Muscle of leg (tissue), 16 donors: ENCODE measurements around the gene SYNDIG1. TPM values are rescaled to one million over a fixed set of nuclear protein-coding genes. Genes with fewer than 3 reads are reported as not detected.

Source experiments
- DNase-seq: peaks from one replicate; pipeline ENCODE4 v3.0.0; 2013
- H3K27ac ChIP-seq: one replicate; pipeline ENCODE4 v1.5.1; 2013; ENCODE audit warnings: mild to moderate bottlenecking, low read length, control low read depth
- H3K27me3 ChIP-seq: one replicate; pipeline ENCODE4 v1.6.1; 2013; ENCODE audit warnings: low read length; ENCODE audit not compliant: control insufficient read depth, insufficient read depth
- H3K36me3 ChIP-seq: one replicate; pipeline ENCODE4 v1.6.1; 2013; ENCODE audit warnings: low read length; ENCODE audit not compliant: control insufficient read depth, insufficient read depth
- H3K4me1 ChIP-seq: one replicate; pipeline ENCODE4 v1.6.1; 2013; ENCODE audit warnings: low read length; ENCODE audit not compliant: control insufficient read depth, insufficient read depth
- H3K4me3 ChIP-seq: one replicate; pipeline ENCODE4 v1.5.1; 2013; ENCODE audit warnings: low read length, control low read depth
- H3K9me3 ChIP-seq: replicated peaks from 2 replicates; pipeline ENCODE4 v1.6.1; 2013; ENCODE audit warnings: low read depth, low read length; ENCODE audit not compliant: control insufficient read depth
- WGBS: methylation state at CpG from one replicate; pipeline ENCODE4 v1.1.5; 2013; ENCODE audit warnings: missing lambda C conversion rate; ENCODE audit not compliant: insufficient coverage; 5-methylcytosine and 5-hydroxymethylcytosine counted together
- long read RNA-seq, 11 donors: transcript quantifications; one replicate each; lab custom pipeline, GENCODE V29; 2026
- polyA plus RNA-seq, 8 donors: library from polyadenylated mRNA; unstranded; fragments of 120-200 nt; gene quantifications; one replicate each; pipeline versions ENCODE4 v1.2.1 to v1.2.3, GENCODE V29; 2013; ENCODE audit warnings: inconsistent platforms in 1 of 8, low replicate concordance in 1 of 8; ENCODE audit not compliant: insufficient read length in 8 of 8, insufficient read depth in 1 of 8
- total RNA-seq: library from RNA; stranded (reverse); fragments of 120-200 nt; gene quantifications from one replicate; pipeline ENCODE4 v1.2.4, GENCODE V29; 2013

The SYNDIG1 gene
- total RNA-seq (2.5 TPM), polyA plus RNA-seq (1 to 10 TPM; 3.2 to 5.3 (median 4.3) TPM)
- long read RNA-seq, donor 1: 0 reads
- long read RNA-seq, donor 2, partial matches to known transcripts: 0 of 1 reads
- long read RNA-seq, donor 2, other reads (novel, unspliced or antisense): 0 of 1 reads
- long read RNA-seq, donor 3, partial matches to known transcripts: 0 of 1 reads
- long read RNA-seq, donor 3, other reads (novel, unspliced or antisense): 0 of 1 reads
- long read RNA-seq, donor 4: 0 reads
- long read RNA-seq, donor 5, partial matches to known transcripts: 0 of 3 reads
- long read RNA-seq, donor 5, other reads (novel, unspliced or antisense): 0 of 3 reads
- long read RNA-seq, donor 6, partial matches to known transcripts: 0 of 1 reads
- long read RNA-seq, donor 6, other reads (novel, unspliced or antisense): 0 of 1 reads
- long read RNA-seq, donor 7, partial matches to known transcripts: 0 of 1 reads
- long read RNA-seq, donor 7, other reads (novel, unspliced or antisense): 0 of 1 reads
- long read RNA-seq, donor 8, partial matches to known transcripts: 0 of 1 reads
- long read RNA-seq, donor 8, other reads (novel, unspliced or antisense): 0 of 1 reads
- long read RNA-seq, donor 9, partial matches to known transcripts: 0 of 2 reads
- long read RNA-seq, donor 9, other reads (novel, unspliced or antisense): 0 of 2 reads
- long read RNA-seq, donor 10: 0 reads
- long read RNA-seq, donor 11, partial matches to known transcripts: 0 of 1 reads
- long read RNA-seq, donor 11, other reads (novel, unspliced or antisense): 0 of 1 reads

GRCh38 chr20:24469116-24469893 lies at the start of gene SYNDIG1:
SYNDIG1 (plus strand) TSS chr20:24469629; CDS start chr20:24543098, 73,469 bp downstream.
- H3K4me1 ChIP-seq: peaks cover 28% of the 10 kb centered on the region
- peaks cover 36% of the 10 kb centered on the region for H3K27me3 ChIP-seq
- peak within 1 kb of the TSS; percentile 46 for H3K4me3 ChIP-seq
- no peaks in the 10 kb centered on the region for H3K36me3 ChIP-seq
- DNase-seq: peak; percentile 42
- WGBS: under 1% methylated on average over 91 of the region's 91 CpGs
- no peak within 1 kb of the TSS for H3K27ac ChIP-seq
- H3K9me3 ChIP-seq: no peaks in the 10 kb centered on the region

GRCh38 chr20:24419786-24420185 lies 49.6 kb upstream of the SYNDIG1 start:
- no peak overlapping the region for H3K27ac ChIP-seq
- WGBS: 72% methylated on average over 6 of the region's 6 CpGs
- DNase-seq: no peak
- no peak overlapping the region for H3K4me3 ChIP-seq
- H3K9me3 ChIP-seq: peaks cover 5% of the 10 kb centered on the region
- no peaks in the 10 kb centered on the region for H3K4me1 ChIP-seq
- H3K36me3 ChIP-seq: no peaks in the 10 kb centered on the region
- H3K27me3 ChIP-seq: no peaks in the 10 kb centered on the region

GRCh38 chr20:24420567-24420966 lies 48.9 kb upstream of the SYNDIG1 start:
- Histone ChIP-seq H3K27ac (no peak overlapping the region), H3K9me3 (peaks cover 4% of the 10 kb centered on the region), H3K27me3 (no peaks in the 10 kb centered on the region), H3K4me3 (no peak overlapping the region), H3K36me3 (no peaks in the 10 kb centered on the region), H3K4me1 (no peaks in the 10 kb centered on the region)
- 77% methylated on average over 4 of the region's 4 CpGs for WGBS
- DNase-seq: no peak

- Histone ChIP-seq H3K9me3 (peaks cover 2% of the 10 kb centered on the region), H3K36me3 (no peaks in the 10 kb centered on the region), H3K4me1 (no peaks in the 10 kb centered on the region), H3K27me3 (no peaks in the 10 kb centered on the region), H3K27ac (no peak overlapping the region), H3K4me3 (no peak overlapping the region)
- 100% methylated on average over 1 of the region's 9 CpGs for WGBS
- no peak for DNase-seq
Measured at GRCh38 chr20:24421071-24421470, 48.4 kb upstream of the SYNDIG1 start.

- Histone ChIP-seq H3K27ac (no peak overlapping the region), H3K4me3 (no peak overlapping the region), H3K4me1 (no peaks in the 10 kb centered on the region), H3K27me3 (no peaks in the 10 kb centered on the region), H3K9me3 (no peaks in the 10 kb centered on the region), H3K36me3 (no peaks in the 10 kb centered on the region)
- WGBS: 89% methylated on average over 7 of the region's 14 CpGs
- DNase-seq: no peak
Measured at GRCh38 chr20:24422091-24422760, 47.2 kb upstream of the SYNDIG1 start.

- WGBS: 46% methylated on average over 5 of the region's 11 CpGs
- Histone ChIP-seq H3K9me3 (no peaks in the 10 kb centered on the region), H3K27ac (no peak overlapping the region)
Measured at GRCh38 chr20:24423390-24424313, 45.8 kb upstream of the SYNDIG1 start.

GRCh38 chr20:24425523-24426135 lies 43.8 kb upstream of the SYNDIG1 start:
- WGBS: 0% methylated on average over 1 of the region's 4 CpGs
- DNase-seq: peak; percentile 62
- no peaks in the 10 kb centered on the region for H3K36me3 ChIP-seq
- H3K27me3 ChIP-seq: no peaks in the 10 kb centered on the region
- H3K27ac ChIP-seq: no peak overlapping the region
- no peak overlapping the region for H3K4me3 ChIP-seq
- no peaks in the 10 kb centered on the region for H3K9me3 ChIP-seq
- no peaks in the 10 kb centered on the region for H3K4me1 ChIP-seq

More at GRCh38 chr20:24423390-24424313, 45.8 kb upstream of the SYNDIG1 start:
- H3K36me3 ChIP-seq: no peaks in the 10 kb centered on the region
- no peak for DNase-seq
- H3K27me3 ChIP-seq: no peaks in the 10 kb centered on the region
- no peak overlapping the region for H3K4me3 ChIP-seq
- no peaks in the 10 kb centered on the region for H3K4me1 ChIP-seq

- Histone ChIP-seq H3K36me3 (no peaks in the 10 kb centered on the region), H3K4me1 (peaks cover 5% of the 10 kb centered on the region), H3K27me3 (peaks cover 3% of the 10 kb centered on the region), H3K4me3 (no peak overlapping the region), H3K9me3 (no peaks in the 10 kb centered on the region), H3K27ac (no peak overlapping the region)
- no peak for DNase-seq
- 50% methylated on average over 5 of the region's 6 CpGs for WGBS
Measured at GRCh38 chr20:24431279-24432045, 38.0 kb upstream of the SYNDIG1 start.
